Ovary (tissue), 9 donors: ENCODE results near the gene PRICKLE1. TPM values are rescaled to one million over a fixed set of nuclear protein-coding genes. Genes with fewer than 3 reads are reported as not detected.
"Not testable (repeated sequence)": the region's sequence is repeated elsewhere in the genome, so short reads cannot be mapped to it uniquely, and the experiment has no call there.

Experiments used
- DNase-seq, 5 donors: peaks; one replicate each; pipeline ENCODE4 v3.0.0-alpha.2; 2019 to 2020
- H3K27ac ChIP-seq, 2 donors: fragments of 200-600 bp; one replicate each; pipeline versions ENCODE4 v1.5.1 to v1.8.0; 2019 to 2022
- H3K27me3 ChIP-seq: fragments of 200-600 bp; one replicate; pipeline ENCODE4 v1.8.0; 2022
- H3K36me3 ChIP-seq: fragments of 200-600 bp; sonication (generic); one replicate; pipeline ENCODE4 v1.5.1; 2019
- H3K4me1 ChIP-seq: one replicate; pipeline ENCODE4 v1.8.1; 2013; ENCODE audit warnings: mild to moderate bottlenecking, moderate library complexity; ENCODE audit not compliant: insufficient read depth
- H3K4me3 ChIP-seq: fragments of 200-600 bp; sonication (generic); one replicate; pipeline ENCODE4 v1.5.1; 2017
- H3K9me3 ChIP-seq, 2 donors: fragments of 200-600 bp in 1 of 2; sonication (generic) in 1 of 2; one replicate each; pipeline versions ENCODE4 v1.5.1 to v1.8.1; 2013 to 2019; ENCODE audit warnings: mild to moderate bottlenecking in 1 of 2, moderate library complexity in 1 of 2
- EP300 ChIP-seq: sonication (generic); formaldehyde crosslinking; IDR thresholded peaks from one replicate; pipeline ENCODE4 v1.6.1; 2017; ENCODE audit warnings: antibody characterized with exemption
- POLR2A ChIP-seq: fragments of 450-650 bp; IDR thresholded peaks from one replicate; pipeline ENCODE4 v1.6.1; 2017; ENCODE audit warnings: antibody characterized with exemption, mild to moderate bottlenecking, moderate library complexity
- WGBS, 3 donors: extraction: QIAGEN DNeasy Blood & Tissue Kit in 1 of 3; methylation state at CpG; one replicate each; pipeline versions ENCODE4 v1.1.5 to v1.1.7; 2013 to 2017; 5-methylcytosine and 5-hydroxymethylcytosine counted together
- intact Hi-C, 4 donors: fragments of 100-400 bp; cut with DNase I; formaldehyde crosslinking; loops; one replicate each; pipeline versions ENCODE4 v1.11.0 to v1.15.1; 2022 to 2023
- polyA plus RNA-seq, 2 donors: library from polyadenylated mRNA; stranded (reverse); fragments of 200-250 nt in 1 of 2; fragments of 350-450 nt in 1 of 2; fragmentation: Illumina TruSeq in 1 of 2; extraction: RNeasy Lipid Tissue Mini Kit (QIAGEN cat#74804) in 1 of 2; gene quantifications; one replicate each; pipeline ENCODE4 v1.2.3, GENCODE V29; 2013 to 2014
- total RNA-seq, 7 donors: library from RNA; depleted of rRNA in 2 of 7; stranded (reverse); fragments of >200 nt in 2 of 7; fragmentation: NEBNext Ultra II Directional in 3 of 7; extraction: Animal tissue kit (Norgen Biotek cat#: 25700) in 3 of 7; gene quantifications; one replicate each; pipeline versions ENCODE4 v1.1.0 to v1.2.4, GENCODE V29; 2016 to 2023
- TF ChIP-seq, protein P1 (sequence below), 3 donors: fragments of 450-650 bp in 2 of 3; fragments of 200-600 bp in 1 of 3; IDR thresholded peaks; one replicate each; pipeline versions ENCODE4 v1.5.1 to v1.8.0; 2016 to 2022; ENCODE audit warnings: antibody characterized with exemption in 3 of 3, mild to moderate bottlenecking in 1 of 3
- donor health status: DM: no; HTN: no; CAD: no; lungs with moderate emphysema.
- donor health status: DM: no; HTN: no; CAD: no.
- donor health status: Bipolar disorder and iron deficiency.
- donor health status: DM: yes; HTN: yes; CAD: no.
- donor health status: DM: no; HTN: no; CAD: no.
- donor health status: DM: yes; HTN: yes; CAD: no.

Gene PRICKLE1
- total and polyA plus RNA-seq, 9 donors: 12.5 to 35.2 (median 22.5) TPM

GRCh38 chr12:42552822-42553221 lies 36.7 kb downstream of the PRICKLE1 start:
- H3K9me3 ChIP-seq: no peaks in the 10 kb centered on the region
- H3K27me3 ChIP-seq: no peaks in the 10 kb centered on the region
- 92 to 96% (median 94%) methylated on average over 17 of the region's 17 CpGs for WGBS, 3 donors
- TF ChIP-seq POLR2A: no peak
- TF ChIP-seq EP300: no peak
- TF ChIP-seq, protein P1, sequence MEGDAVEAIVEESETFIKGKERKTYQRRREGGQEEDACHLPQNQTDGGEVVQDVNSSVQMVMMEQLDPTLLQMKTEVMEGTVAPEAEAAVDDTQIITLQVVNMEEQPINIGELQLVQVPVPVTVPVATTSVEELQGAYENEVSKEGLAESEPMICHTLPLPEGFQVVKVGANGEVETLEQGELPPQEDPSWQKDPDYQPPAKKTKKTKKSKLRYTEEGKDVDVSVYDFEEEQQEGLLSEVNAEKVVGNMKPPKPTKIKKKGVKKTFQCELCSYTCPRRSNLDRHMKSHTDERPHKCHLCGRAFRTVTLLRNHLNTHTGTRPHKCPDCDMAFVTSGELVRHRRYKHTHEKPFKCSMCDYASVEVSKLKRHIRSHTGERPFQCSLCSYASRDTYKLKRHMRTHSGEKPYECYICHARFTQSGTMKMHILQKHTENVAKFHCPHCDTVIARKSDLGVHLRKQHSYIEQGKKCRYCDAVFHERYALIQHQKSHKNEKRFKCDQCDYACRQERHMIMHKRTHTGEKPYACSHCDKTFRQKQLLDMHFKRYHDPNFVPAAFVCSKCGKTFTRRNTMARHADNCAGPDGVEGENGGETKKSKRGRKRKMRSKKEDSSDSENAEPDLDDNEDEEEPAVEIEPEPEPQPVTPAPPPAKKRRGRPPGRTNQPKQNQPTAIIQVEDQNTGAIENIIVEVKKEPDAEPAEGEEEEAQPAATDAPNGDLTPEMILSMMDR (IDR thresholded peaks at IDR 0.05): no peak
- no peaks in the 10 kb centered on the region for H3K36me3 ChIP-seq
- DNase-seq: no peak
- H3K4me3 ChIP-seq: no peak overlapping the region
- H3K4me1 ChIP-seq: no peaks in the 10 kb centered on the region
- intact Hi-C loops: no loop called here
- H3K27ac ChIP-seq: no peak overlapping the region

DNA sequence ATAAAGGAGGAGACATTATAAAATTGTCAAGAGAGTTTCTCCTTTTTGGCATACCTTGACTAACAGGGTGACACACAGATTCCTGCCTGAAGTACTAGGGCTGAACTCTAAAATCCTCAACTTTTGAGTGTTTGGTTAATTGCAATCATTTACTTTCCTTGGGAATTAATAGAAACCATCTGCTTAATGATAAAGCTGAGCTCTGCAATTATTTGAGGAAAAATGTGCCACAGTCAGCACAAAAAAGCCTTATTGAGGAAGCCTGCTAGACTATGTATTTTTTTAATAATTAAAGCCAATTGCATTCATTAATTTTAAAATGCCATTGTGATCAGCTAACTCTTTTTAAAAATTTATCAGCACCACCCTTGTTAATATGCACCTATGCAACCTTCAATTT lies 38.7 kb downstream of the PRICKLE1 start:
- intact Hi-C loops: no loop called here
- TF ChIP-seq EP300 (no peak), POLR2A (no peak)
- Histone ChIP-seq H3K27ac (no peak overlapping the region), H3K27me3 (no peaks in the 10 kb centered on the region), H3K4me3 (no peak overlapping the region), H3K36me3 (no peaks in the 10 kb centered on the region), H3K9me3 (no peaks in the 10 kb centered on the region), H3K4me1 (no peaks in the 10 kb centered on the region)
- no peak for DNase-seq

DNA sequence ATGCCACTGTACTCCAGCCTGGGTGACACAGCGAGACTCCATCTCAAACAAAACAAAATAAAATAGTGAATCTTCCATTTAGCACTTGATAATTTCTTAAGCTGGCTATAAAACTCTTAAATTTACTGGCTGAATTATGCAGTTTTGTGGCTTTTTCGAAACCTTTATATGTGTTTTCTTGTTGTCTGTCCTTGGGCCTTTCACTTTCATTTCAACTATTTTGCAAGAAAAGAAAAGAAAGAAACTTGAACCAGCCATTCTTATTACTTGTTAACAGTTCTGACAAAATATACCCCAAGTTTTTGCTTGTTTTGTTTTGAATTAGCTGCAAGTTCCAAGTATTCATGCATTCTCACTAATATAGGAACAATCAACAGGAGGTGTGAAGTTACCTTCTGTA lies 42.8 kb downstream of the PRICKLE1 start:
- Histone ChIP-seq H3K9me3 (no peaks in the 10 kb centered on the region), H3K4me3 (no peak overlapping the region), H3K36me3 (no peaks in the 10 kb centered on the region), H3K4me1 (no peaks in the 10 kb centered on the region), H3K27me3 (no peaks in the 10 kb centered on the region), H3K27ac (peak overlapping the region in 1 of 2 donors; percentile 57)
- intact Hi-C loops: no loop called here
- WGBS, 3 donors: 23 to 39% (median 37%) methylated on average over 2 of the region's 2 CpGs
- TF ChIP-seq, protein P1 (IDR thresholded peaks at IDR 0.05): no peak
- TF ChIP-seq POLR2A (no peak), EP300 (no peak)
- no peak for DNase-seq

DNA sequence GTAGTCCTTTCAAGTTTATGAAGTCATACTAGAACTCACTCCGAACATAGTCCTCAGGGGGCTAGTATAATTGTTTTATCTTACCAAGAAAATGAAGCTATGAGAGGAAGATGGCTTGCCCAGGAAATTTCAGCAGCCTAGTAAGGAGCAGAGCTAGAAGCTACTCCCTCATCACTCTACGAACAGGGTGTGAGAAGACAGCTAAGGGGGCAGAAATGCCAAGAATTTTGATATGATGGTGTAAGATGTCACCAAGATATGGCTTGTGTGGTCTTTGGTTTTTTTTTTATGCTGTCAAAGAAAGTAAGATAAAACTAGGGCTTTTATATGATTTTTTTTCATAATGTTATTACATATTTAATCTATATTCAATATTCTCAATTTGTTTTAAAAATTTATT lies 47.6 kb downstream of the PRICKLE1 start:
- H3K27ac ChIP-seq: no peak overlapping the region
- DNase-seq: no peak
- no peaks in the 10 kb centered on the region for H3K27me3 ChIP-seq
- no peaks in the 10 kb centered on the region for H3K36me3 ChIP-seq
- H3K4me1 ChIP-seq: no peaks in the 10 kb centered on the region
- 89 to 95% (median 92%) methylated on average over 2 of the region's 2 CpGs for WGBS, 3 donors
- intact Hi-C loops: no loop called here
- no peaks in the 10 kb centered on the region for H3K9me3 ChIP-seq
- TF ChIP-seq EP300 (no peak), POLR2A (no peak)
- TF ChIP-seq, protein P1 (IDR thresholded peaks at IDR 0.05): no peak
- no peak overlapping the region for H3K4me3 ChIP-seq

- H3K36me3 ChIP-seq, H3K9me3 ChIP-seq, H3K4me3 ChIP-seq, intact Hi-C loops, H3K27ac ChIP-seq, H3K27me3 ChIP-seq, H3K4me1 ChIP-seq, DNase-seq: not testable (repeated sequence)
- 69 to 96% (median 94%) methylated on average over 2 of the region's 2 CpGs for WGBS, 3 donors
Measured at GRCh38 chr12:42541308-42541707, 48.2 kb downstream of the PRICKLE1 start.

GRCh38 chr12:42539696-42540095 lies 49.9 kb downstream of the PRICKLE1 start:
- Histone ChIP-seq H3K27ac (no peak overlapping the region), H3K27me3 (no peaks in the 10 kb centered on the region), H3K4me3 (no peak overlapping the region), H3K9me3 (no peaks in the 10 kb centered on the region), H3K36me3 (no peaks in the 10 kb centered on the region), H3K4me1 (no peaks in the 10 kb centered on the region)
- DNase-seq: no peak
- TF ChIP-seq POLR2A: no peak
- TF ChIP-seq, protein P1 (IDR thresholded peaks at IDR 0.05): no peak
- no peak for TF ChIP-seq EP300
- WGBS, 3 donors: 59 to 73% (median 61%) methylated on average over 1 of the region's 1 CpG
- intact Hi-C loops: no loop called here
